ENCODE data around the gene GALNT3. TPM values are rescaled to one million over a fixed set of nuclear protein-coding genes. Genes with fewer than 3 reads are reported as not detected.
A peak's percentile ranks its signal among the peaks of the same experiment; 100 is the strongest.

The GALNT3 gene
- total and polyA plus RNA-seq, 2 of the 13 experiments (the other 11 are each of a cell fraction or from before 2014, with no cell fraction given), result 0.29 to 0.30 TPM

DNA sequence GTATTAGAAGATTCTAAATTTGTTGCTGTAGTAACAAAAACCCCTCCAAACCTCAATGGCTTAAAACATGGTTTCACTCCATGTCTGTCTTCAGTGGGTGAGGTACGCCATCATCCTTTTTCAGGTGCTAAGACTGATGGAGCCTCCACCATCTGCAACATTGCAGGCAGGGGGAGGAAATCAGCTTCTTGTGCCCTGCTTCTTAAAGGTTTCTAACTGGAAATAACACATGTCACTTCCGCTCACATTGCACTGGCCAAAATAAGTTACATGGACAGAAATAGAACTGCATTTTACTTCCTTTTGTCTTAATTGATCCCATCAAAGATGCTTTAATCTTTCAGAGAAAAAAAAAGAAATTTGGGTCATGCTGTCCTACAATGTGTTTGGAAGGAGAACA is 94.1 kb downstream of the GALNT3 start:
- H4K20me1 ChIP-seq (ENCODE audit: insufficient read depth, low read length), result no peaks in the 10 kb centered on the region
- H3K27me3 ChIP-seq (ENCODE audit: control insufficient read depth in 1 of 2, insufficient read depth in 2 of 2, low read length in 2 of 2), result 0 out of 5 replicates have a peak, but pooled peaks cover 0 to 2% of the 10 kb centered on the region in 2 experiments
- no peaks in the 10 kb centered on the region for H3K79me2 ChIP-seq (ENCODE audit: insufficient read depth, low read length)
- TF ChIP-seq ZNF343 (CRISPR knock-in tag; IDR thresholded peaks at IDR 0.05) (no peak), ZNF446 (CRISPR knock-in tag; IDR thresholded peaks at IDR 0.05) (no peak), MEIS1 (CRISPR knock-in tag; IDR thresholded peaks at IDR 0.05; ENCODE audit: borderline replicate concordance) (no peak), PCBP2 (optimal IDR thresholded peaks at IDR 0.05; ENCODE audit: low read depth, low read length, poor library complexity, severe bottlenecking) (no peak), ZMYM2 (CRISPR knock-in tag; IDR thresholded peaks at IDR 0.05) (no peak)
- no peak overlapping the region for H3K27ac ChIP-seq (ENCODE audit: extremely low read length, insufficient read depth, low read length)
- intact Hi-C loops (cut with micrococcal nuclease; ENCODE audit: unreplicated experiment), result loop anchor here (2.0 to 10.0 kb wide), 2 partner anchors 145 to 299 kb away; no protein-coding TSS in a partner anchor
- H2AFZ ChIP-seq (ENCODE audit: low read length), result no peak overlapping the region
- no peak for DNase-seq (ENCODE audit: low spot score)
- ATAC-seq, result no peak
- in situ Hi-C loops (cut with HindIII; ENCODE audit: extremely low pct_ligation_motif_present, low pct_unique_long_range_greater_than_20kb), result no loop called here
- H3K36me3 ChIP-seq (replicated peaks in 1 of 2; ENCODE audit: control insufficient read depth in 1 of 2, insufficient read depth in 2 of 2, low read length in 2 of 2), result no peaks in the 10 kb centered on the region
- H3K9me3 ChIP-seq (ENCODE audit: low read length), result no peaks in the 10 kb centered on the region
- ChIA-PET POLR2A (no interaction called here), CTCF (ENCODE audit: low intra/inter-chr PET ratio, low total read pairs) (no interaction called here)
- no peak overlapping the region for H3K4me3 ChIP-seq (replicated peaks in 1 of 3; ENCODE audit: insufficient read depth in 1 of 3, low read depth in 2 of 3, low read length in 3 of 3)
- H3K4me2 ChIP-seq (ENCODE audit: low read depth, low read length), result no peak overlapping the region
- WGBS (ENCODE audit: low lambda C conversion rate), result 53% methylated on average over 2 of the region's 2 CpGs
- H3K4me1 ChIP-seq (ENCODE audit: insufficient read depth, low read length), result no peaks in the 10 kb centered on the region
- no TSS peak for BruUV-seq (replicated peaks)
- no peak for FAIRE-seq
- no peak overlapping the region for H3K9ac ChIP-seq (ENCODE audit: insufficient read depth, low read depth, low read length)

DNA sequence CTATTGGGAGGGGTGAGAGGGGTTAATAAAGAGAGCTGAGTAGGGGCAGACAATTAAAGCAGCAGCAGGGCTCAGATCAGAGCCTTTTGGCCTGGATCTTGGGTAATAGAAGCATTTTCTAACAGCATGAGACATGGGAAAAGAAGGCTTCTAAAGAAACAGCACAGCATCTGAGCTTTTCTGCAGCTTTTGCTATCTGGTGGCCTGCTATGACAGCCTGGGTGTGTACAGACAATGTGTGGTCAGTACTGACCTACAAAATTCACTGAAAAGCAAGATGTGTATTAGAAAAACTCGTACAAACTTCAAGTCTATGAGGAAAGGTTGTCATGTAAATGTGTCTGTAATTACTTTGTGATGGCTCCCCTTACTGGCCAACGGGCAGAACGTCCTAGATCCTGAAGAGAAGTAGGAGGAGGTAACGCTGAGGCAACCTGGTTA is 95.6 kb downstream of the GALNT3 start:
- no peak overlapping the region for H3K4me3 ChIP-seq (replicated peaks in 1 of 3; ENCODE audit: insufficient read depth in 1 of 3, low read depth in 2 of 3, low read length in 3 of 3)
- TF ChIP-seq STAG1 (CRISPR knock-in tag; IDR thresholded peaks at IDR 0.05), result peak; percentile 60
- TF ChIP-seq JARID2 (CRISPR knock-in tag; IDR thresholded peaks at IDR 0.05; ENCODE audit: insufficient replicate concordance), result no peak
- TF ChIP-seq, protein P1, sequence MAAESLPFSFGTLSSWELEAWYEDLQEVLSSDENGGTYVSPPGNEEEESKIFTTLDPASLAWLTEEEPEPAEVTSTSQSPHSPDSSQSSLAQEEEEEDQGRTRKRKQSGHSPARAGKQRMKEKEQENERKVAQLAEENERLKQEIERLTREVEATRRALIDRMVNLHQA (CRISPR knock-in tag; IDR thresholded peaks at IDR 0.05), result no peak
- TF ChIP-seq MAFK (conservative IDR thresholded peaks at IDR 0.05 in 1 of 2, IDR thresholded peaks at IDR 0.05 in 1 of 2; ENCODE audit: low read length in 2 of 2), result no peak
- TF ChIP-seq, protein P2, sequence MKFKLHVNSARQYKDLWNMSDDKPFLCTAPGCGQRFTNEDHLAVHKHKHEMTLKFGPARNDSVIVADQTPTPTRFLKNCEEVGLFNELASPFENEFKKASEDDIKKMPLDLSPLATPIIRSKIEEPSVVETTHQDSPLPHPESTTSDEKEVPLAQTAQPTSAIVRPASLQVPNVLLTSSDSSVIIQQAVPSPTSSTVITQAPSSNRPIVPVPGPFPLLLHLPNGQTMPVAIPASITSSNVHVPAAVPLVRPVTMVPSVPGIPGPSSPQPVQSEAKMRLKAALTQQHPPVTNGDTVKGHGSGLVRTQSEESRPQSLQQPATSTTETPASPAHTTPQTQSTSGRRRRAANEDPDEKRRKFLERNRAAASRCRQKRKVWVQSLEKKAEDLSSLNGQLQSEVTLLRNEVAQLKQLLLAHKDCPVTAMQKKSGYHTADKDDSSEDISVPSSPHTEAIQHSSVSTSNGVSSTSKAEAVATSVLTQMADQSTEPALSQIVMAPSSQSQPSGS (CRISPR knock-in tag; IDR thresholded peaks at IDR 0.05), result no peak
- TF ChIP-seq PLRG1 (conservative IDR thresholded peaks at IDR 0.05), result no peak
- TF ChIP-seq CEBPG (CRISPR knock-in tag; IDR thresholded peaks at IDR 0.05), result no peak
- TF ChIP-seq SMC3 (IDR thresholded peaks at IDR 0.05; ENCODE audit: low read length), result peak; percentile 13; the same call in 1 of the 2 replicates
- TF ChIP-seq ZNF430 (CRISPR knock-in tag; IDR thresholded peaks at IDR 0.05), result no peak
- no peak for TF ChIP-seq ZNF292 (CRISPR knock-in tag; IDR thresholded peaks at IDR 0.05; ENCODE audit: borderline replicate concordance, low read depth)
- no peak for TF ChIP-seq MED8 (CRISPR knock-in tag; IDR thresholded peaks at IDR 0.05; ENCODE audit: insufficient replicate concordance)
- TF ChIP-seq, protein P3, sequence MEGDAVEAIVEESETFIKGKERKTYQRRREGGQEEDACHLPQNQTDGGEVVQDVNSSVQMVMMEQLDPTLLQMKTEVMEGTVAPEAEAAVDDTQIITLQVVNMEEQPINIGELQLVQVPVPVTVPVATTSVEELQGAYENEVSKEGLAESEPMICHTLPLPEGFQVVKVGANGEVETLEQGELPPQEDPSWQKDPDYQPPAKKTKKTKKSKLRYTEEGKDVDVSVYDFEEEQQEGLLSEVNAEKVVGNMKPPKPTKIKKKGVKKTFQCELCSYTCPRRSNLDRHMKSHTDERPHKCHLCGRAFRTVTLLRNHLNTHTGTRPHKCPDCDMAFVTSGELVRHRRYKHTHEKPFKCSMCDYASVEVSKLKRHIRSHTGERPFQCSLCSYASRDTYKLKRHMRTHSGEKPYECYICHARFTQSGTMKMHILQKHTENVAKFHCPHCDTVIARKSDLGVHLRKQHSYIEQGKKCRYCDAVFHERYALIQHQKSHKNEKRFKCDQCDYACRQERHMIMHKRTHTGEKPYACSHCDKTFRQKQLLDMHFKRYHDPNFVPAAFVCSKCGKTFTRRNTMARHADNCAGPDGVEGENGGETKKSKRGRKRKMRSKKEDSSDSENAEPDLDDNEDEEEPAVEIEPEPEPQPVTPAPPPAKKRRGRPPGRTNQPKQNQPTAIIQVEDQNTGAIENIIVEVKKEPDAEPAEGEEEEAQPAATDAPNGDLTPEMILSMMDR (CRISPR knock-in tag; IDR thresholded peaks at IDR 0.05), result peak; percentile 61

More for the DNA sequence above, 95.6 kb downstream of the GALNT3 start:
- no peaks in the 10 kb centered on the region for H3K79me2 ChIP-seq (ENCODE audit: insufficient read depth, low read length)
- BruUV-seq (replicated peaks), result no TSS peak
- FAIRE-seq (peak; percentile 23), ATAC-seq (peak; percentile 95), DNase-seq (ENCODE audit: low spot score) (peak; percentile 44)
- H3K27ac ChIP-seq (ENCODE audit: extremely low read length, insufficient read depth, low read length), result no peak overlapping the region
- H3K36me3 ChIP-seq (replicated peaks in 1 of 2; ENCODE audit: control insufficient read depth in 1 of 2, insufficient read depth in 2 of 2, low read length in 2 of 2), result no peaks in the 10 kb centered on the region
- WGBS (ENCODE audit: low lambda C conversion rate), result under 1% methylated on average over 4 of the region's 4 CpGs
- H3K9me3 ChIP-seq (ENCODE audit: low read length), result no peaks in the 10 kb centered on the region
- no peaks in the 10 kb centered on the region for H3K4me1 ChIP-seq (ENCODE audit: insufficient read depth, low read length)
- 0 out of 5 replicates have a peak, but pooled peaks cover 0 to 2% of the 10 kb centered on the region in 2 experiments for H3K27me3 ChIP-seq (ENCODE audit: control insufficient read depth in 1 of 2, insufficient read depth in 2 of 2, low read length in 2 of 2)
- H3K9ac ChIP-seq (ENCODE audit: insufficient read depth, low read depth, low read length), result no peak overlapping the region
- ChIA-PET CTCF (ENCODE audit: low intra/inter-chr PET ratio, low total read pairs) (no interaction called here), POLR2A (no interaction called here)
- H2AFZ ChIP-seq (ENCODE audit: low read length), result no peak overlapping the region
- intact Hi-C loops (cut with micrococcal nuclease; ENCODE audit: unreplicated experiment) (loop anchor here (2.0 to 10.0 kb wide), 2 partner anchors 144 to 298 kb away; no protein-coding TSS in a partner anchor), in situ Hi-C loops (cut with HindIII; ENCODE audit: extremely low pct_ligation_motif_present, low pct_unique_long_range_greater_than_20kb) (no loop called here)
- no peaks in the 10 kb centered on the region for H4K20me1 ChIP-seq (ENCODE audit: insufficient read depth, low read length)
- H3K4me2 ChIP-seq (ENCODE audit: low read depth, low read length), result no peak overlapping the region

All from HepG2 (cell line).